Activated CD8-positive, alpha-beta T cell treated with anti-CD3 and anti-CD28 coated beads for 36 hours (primary cell): ENCODE measurements around the gene CREBZF. TPM values are rescaled to one million over a fixed set of nuclear protein-coding genes. Genes with fewer than 3 reads are reported as not detected.

Experiments
- ATAC-seq: fragments of 200-7000 bp; cut with Tn5 transposase; one replicate; pipeline ENCODE4 v1.10.0; 2021; ENCODE audit warnings: mild to moderate bottlenecking, moderate library complexity
- CTCF ChIA-PET: fragments of 350-600 bp; sonication (Branson Sonifier 250); formaldehyde crosslinking; loops from one replicate; lab custom pipeline; 2021; ENCODE audit warnings: antibody characterized with exemption; lab: Charles Lee
- POLR2A ChIA-PET: fragments of 350-600 bp; sonication (Branson Sonifier 250); formaldehyde crosslinking; loops from one replicate; lab custom pipeline; 2021; ENCODE audit warnings: antibody characterized with exemption; lab: Charles Lee
- DNase-seq: peaks from one replicate; pipeline ENCODE4 v3.0.0-alpha.2; 2020
- H3K27ac Mint-ChIP-seq: one replicate; pipeline ENCODE4 v1.8.0; 2021; ENCODE audit warnings: mild to moderate bottlenecking, mixed read lengths
- H3K27me3 Mint-ChIP-seq: one replicate; pipeline ENCODE4 v1.8.0; 2021; ENCODE audit warnings: mixed read lengths
- H3K36me3 Mint-ChIP-seq: one replicate; pipeline ENCODE4 v1.8.0; 2021; ENCODE audit warnings: low read depth, mixed read lengths
- H3K4me1 Mint-ChIP-seq: one replicate; pipeline ENCODE4 v1.8.0; 2021; ENCODE audit warnings: low read depth, mixed read lengths
- H3K4me3 Mint-ChIP-seq: one replicate; pipeline ENCODE4 v1.8.0; 2021; ENCODE audit warnings: mild to moderate bottlenecking, moderate library complexity, mixed read lengths
- H3K9me3 Mint-ChIP-seq: one replicate; pipeline ENCODE4 v1.8.0; 2021; ENCODE audit warnings: mixed read lengths
- intact Hi-C: fragments of 100-400 bp; cut with micrococcal nuclease; formaldehyde crosslinking; loops from one replicate; pipeline ENCODE4 v1.10.0; 2022
- total RNA-seq, 2 experiments: library from RNA; stranded (reverse); gene quantifications; one replicate each; pipeline ENCODE4 v1.2.3, GENCODE V29; 2021
- TF ChIP-seq, protein P1 (sequence below): fragments of 200-600 bp; IDR thresholded peaks from one replicate; pipeline ENCODE4 v1.8.0; 2022; ENCODE audit warnings: antibody characterized with exemption, mild to moderate bottlenecking

The CREBZF gene
- total RNA-seq, 2 experiments from 2014 or later, result 44.8 to 46.5 TPM

DNA sequence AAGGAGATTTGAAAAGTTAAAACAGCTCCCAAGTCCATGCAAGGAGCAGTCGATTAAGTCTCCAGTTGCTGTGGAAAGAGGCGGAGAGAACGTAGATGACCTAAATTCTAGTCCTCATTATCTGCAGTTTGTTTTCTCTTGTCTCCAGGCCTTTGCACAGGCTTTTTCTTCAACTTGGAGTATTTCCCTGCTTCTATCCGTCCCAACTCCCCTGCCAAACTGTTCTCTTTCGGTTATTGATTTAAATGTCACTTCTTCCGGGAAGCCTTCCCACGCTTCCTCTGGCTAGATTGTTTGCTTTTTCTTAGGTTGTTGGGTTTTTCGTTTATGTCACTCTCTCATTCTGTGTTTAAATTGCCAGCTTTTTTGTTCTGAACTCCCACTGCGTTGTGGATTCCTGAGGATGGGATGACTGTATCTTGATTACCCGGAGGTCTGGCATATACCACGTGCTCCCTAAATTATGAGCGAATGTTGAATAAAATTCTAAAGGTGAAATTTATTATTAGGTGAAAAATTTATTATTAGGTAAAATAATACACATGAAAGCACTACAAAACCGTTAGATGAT is 36.1 kb downstream of the CREBZF start:
- peaks cover 36% of the 10 kb centered on the region for H3K4me1 Mint-ChIP-seq
- TF ChIP-seq, protein P1, sequence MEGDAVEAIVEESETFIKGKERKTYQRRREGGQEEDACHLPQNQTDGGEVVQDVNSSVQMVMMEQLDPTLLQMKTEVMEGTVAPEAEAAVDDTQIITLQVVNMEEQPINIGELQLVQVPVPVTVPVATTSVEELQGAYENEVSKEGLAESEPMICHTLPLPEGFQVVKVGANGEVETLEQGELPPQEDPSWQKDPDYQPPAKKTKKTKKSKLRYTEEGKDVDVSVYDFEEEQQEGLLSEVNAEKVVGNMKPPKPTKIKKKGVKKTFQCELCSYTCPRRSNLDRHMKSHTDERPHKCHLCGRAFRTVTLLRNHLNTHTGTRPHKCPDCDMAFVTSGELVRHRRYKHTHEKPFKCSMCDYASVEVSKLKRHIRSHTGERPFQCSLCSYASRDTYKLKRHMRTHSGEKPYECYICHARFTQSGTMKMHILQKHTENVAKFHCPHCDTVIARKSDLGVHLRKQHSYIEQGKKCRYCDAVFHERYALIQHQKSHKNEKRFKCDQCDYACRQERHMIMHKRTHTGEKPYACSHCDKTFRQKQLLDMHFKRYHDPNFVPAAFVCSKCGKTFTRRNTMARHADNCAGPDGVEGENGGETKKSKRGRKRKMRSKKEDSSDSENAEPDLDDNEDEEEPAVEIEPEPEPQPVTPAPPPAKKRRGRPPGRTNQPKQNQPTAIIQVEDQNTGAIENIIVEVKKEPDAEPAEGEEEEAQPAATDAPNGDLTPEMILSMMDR, result no peak
- H3K4me3 Mint-ChIP-seq, result peak overlapping the region; percentile 93
- DNase-seq (peak; percentile 56), ATAC-seq (peak; percentile 6)
- intact Hi-C loops, result loop anchor here (5.0 kb wide), 1 partner anchor 33 kb away; no protein-coding TSS in a partner anchor
- no peaks in the 10 kb centered on the region for H3K27me3 Mint-ChIP-seq
- CTCF ChIA-PET, result interaction anchor here (0.7 to 2.3 kb wide), 3 partner anchors 19 to 35 kb away, joined by 3 to 8 read pairs (median 4); partner anchors contain the start of gene TMEM126A
- H3K36me3 Mint-ChIP-seq, result peaks cover 23% of the 10 kb centered on the region
- H3K9me3 Mint-ChIP-seq, result no peaks in the 10 kb centered on the region
- H3K27ac Mint-ChIP-seq, result peak overlapping the region; percentile 97
- POLR2A ChIA-PET, result interaction anchor here (0.6 to 3.0 kb wide), 12 partner anchors 8 to 616 kb away, joined by 3 to 33 read pairs (median 4); partner anchors contain the start of genes CCDC83 and TMEM126A

DNA sequence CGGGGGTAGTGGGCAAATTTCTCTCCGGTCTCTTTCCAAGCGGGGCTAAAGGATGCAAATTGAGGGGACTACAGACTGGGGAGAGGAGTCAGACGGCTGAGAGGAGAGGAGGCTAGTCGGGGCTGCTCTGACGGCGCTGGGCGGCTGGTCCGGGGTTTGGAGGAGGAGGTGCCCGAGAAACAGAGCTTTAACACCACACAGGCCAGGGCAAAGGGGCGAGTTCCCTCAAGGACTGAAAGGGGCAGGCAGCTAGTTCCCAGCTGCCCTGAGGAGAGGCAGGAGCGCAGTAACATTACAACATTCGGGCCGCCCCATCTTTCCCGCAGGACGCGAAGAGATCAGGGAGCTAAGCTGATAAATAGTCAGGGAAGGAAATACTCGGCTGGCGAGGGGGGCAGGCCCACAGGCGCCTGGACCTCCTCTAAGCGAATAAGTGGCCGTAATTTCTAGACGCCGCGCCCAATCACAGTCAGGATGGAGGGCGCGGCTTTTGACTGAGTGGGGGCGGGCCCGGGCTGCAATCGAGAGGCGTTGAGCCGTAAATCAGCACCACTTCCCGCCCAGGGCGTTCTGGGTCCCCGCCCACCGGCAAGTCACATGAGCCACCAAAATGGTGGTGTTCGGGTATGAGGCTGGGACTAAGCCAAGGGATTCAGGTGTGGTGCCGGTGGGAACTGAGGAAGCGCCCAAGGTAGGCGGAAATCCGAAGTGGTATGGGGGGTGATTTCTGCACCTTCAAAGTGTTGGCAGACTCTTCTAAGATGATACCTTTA is 36.7 kb downstream of the CREBZF start, which contains the start of gene TMEM126B:
Gene TMEM126B (plus strand): TSS at position 596 of the 773 bp plus-strand sequence. CDS start 15 bp downstream, at position 611.
- POLR2A ChIA-PET, result interaction anchor here (0.6 to 3.0 kb wide), 12 partner anchors 9 to 617 kb away, joined by 3 to 33 read pairs (median 4); partner anchors contain the start of genes CCDC83 and TMEM126A

DNA sequence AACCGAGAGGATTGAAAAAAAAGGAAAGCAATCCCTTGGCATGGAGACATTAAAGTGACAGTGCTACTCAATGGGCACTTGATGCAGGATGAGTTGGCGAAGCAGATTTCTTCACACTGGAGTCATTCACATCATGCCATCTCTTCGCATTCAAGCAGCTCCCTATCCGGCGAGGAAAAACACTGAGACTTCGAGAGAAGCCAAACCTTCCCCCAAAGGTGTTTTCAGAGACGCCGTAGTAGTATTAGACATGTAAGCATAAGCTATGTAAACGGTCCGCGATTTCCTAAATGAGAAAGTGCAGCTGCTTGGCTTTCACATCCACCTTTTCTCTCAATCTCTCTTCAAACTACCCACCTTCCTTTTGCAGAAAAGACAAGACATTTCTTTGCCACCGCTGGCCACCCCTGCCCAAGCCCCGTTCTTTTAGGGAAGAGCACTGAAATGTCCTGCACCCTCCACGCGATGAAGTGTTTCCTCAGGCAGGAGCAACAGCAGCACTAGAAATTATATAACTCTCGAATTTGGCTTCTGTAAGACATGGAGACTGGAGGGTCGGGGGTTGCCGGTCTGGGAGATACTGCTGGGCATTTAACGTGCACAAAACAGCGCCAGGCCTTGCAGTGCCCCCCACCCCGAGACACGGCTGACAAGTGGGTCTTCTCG is 37.5 kb downstream of the CREBZF start, which contains the start of gene DLG2:
Gene DLG2 (minus strand): TSS at position 13 of the 666 bp plus-strand sequence.
- Mint-ChIP-seq H3K27ac (peak within 1 kb of the TSS; percentile 97), H3K9me3 (no peaks in the 10 kb centered on the region), H3K36me3 (peaks cover 16% of the 10 kb centered on the region), H3K4me3 (peak within 1 kb of the TSS; percentile 93), H3K4me1 (peaks cover 36% of the 10 kb centered on the region), H3K27me3 (no peaks in the 10 kb centered on the region)
- CTCF ChIA-PET, result interaction anchor here (0.7 to 2.3 kb wide), 2 partner anchors 20 to 234 kb away, joined by 3 to 8 read pairs; partner anchors contain the start of gene TMEM126A
- intact Hi-C loops, result loop anchor here (5.0 kb wide), 1 partner anchor 35 kb away; no protein-coding TSS in a partner anchor
- TF ChIP-seq, protein P1, result no peak
- DNase-seq, result peak; percentile 22
- ATAC-seq, result no peak
- POLR2A ChIA-PET, result interaction anchor here (0.9 to 3.0 kb wide), 6 partner anchors 10 to 227 kb away, joined by 4 to 33 read pairs (median 8); partner anchors contain the start of genes CCDC83 and TMEM126A

More for the DNA sequence above, 36.7 kb downstream of the CREBZF start, which contains the start of gene TMEM126B:
- DNase-seq, result peak; percentile 99
- peak; percentile 97 for ATAC-seq
- TF ChIP-seq, protein P1, result no peak
- Mint-ChIP-seq H3K9me3 (no peaks in the 10 kb centered on the region), H3K4me1 (peaks cover 36% of the 10 kb centered on the region), H3K4me3 (peak within 1 kb of the TSS; percentile 93), H3K27me3 (no peaks in the 10 kb centered on the region), H3K27ac (peak within 1 kb of the TSS; percentile 97), H3K36me3 (peaks cover 20% of the 10 kb centered on the region)
- CTCF ChIA-PET, result interaction anchor here (0.7 to 2.3 kb wide), 4 partner anchors 19 to 227 kb away, joined by 3 to 8 read pairs (median 4); partner anchors contain the start of genes CCDC83 and TMEM126A
- intact Hi-C loops, result loop anchor here (5.0 kb wide), 1 partner anchor 34 kb away; no protein-coding TSS in a partner anchor

DNA sequence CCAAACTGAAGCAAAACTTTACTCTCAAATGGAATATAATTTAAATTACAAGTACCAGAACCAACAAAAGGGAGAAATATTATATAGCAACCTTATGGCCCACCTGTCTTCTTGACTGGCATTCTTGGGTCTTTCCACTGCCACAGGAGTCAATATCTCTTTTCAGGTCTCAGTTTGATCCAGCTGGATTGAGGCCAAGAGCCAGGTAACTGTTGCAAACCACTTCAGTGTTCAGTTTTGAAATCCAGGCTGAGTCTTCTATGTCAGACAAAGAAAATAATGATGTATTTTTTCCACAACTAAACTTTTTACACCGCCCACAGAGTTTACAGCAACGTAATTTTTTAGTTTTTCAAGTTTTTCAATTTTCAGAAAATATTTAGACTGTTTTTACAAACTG is 38.4 kb downstream of the CREBZF start:
- H3K36me3 Mint-ChIP-seq, result peaks cover 12% of the 10 kb centered on the region
- no peaks in the 10 kb centered on the region for H3K9me3 Mint-ChIP-seq
- DNase-seq, result peak; percentile 33
- H3K27ac Mint-ChIP-seq, result peak overlapping the region; percentile 97
- TF ChIP-seq, protein P1, result no peak
- H3K27me3 Mint-ChIP-seq, result no peaks in the 10 kb centered on the region
- intact Hi-C loops, result loop anchor here (5.0 kb wide), 1 partner anchor 36 kb away; no protein-coding TSS in a partner anchor
- ChIA-PET CTCF (interaction anchor here (1.6 kb wide), 1 partner anchor 21 kb away, joined by 5 read pairs; the partner anchor contains the start of gene TMEM126A), POLR2A (interaction anchor here (0.9 to 2.9 kb wide), 3 partner anchors 22 to 37 kb away, joined by 4 to 33 read pairs (median 14); partner anchors contain the start of gene TMEM126A)
- no peak for ATAC-seq
- H3K4me1 Mint-ChIP-seq, result peaks cover 36% of the 10 kb centered on the region
- H3K4me3 Mint-ChIP-seq, result peak overlapping the region; percentile 93
